Stimulated activated CD8-positive, alpha-beta memory T cell treated with anti-CD3 and anti-CD28 coated beads, Interleukin-4, amount 100 ng/mL, for 24 hours (primary cell): Measurements from ENCODE around the gene PIAS1.
"Not testable (repeated sequence)": the region's sequence is repeated elsewhere in the genome, so short reads cannot be mapped to it uniquely, and the experiment has no call there.

ENCODE experiments used
- DNase-seq: peaks from one replicate; pipeline ENCODE4 v3.0.0-alpha.2; 2020; ENCODE audit warnings: low read depth

The PIAS1 gene

GRCh38 chr15:68114840-68115239, 60.7 kb downstream of the PIAS1 start:
- no peak for DNase-seq

DNA sequence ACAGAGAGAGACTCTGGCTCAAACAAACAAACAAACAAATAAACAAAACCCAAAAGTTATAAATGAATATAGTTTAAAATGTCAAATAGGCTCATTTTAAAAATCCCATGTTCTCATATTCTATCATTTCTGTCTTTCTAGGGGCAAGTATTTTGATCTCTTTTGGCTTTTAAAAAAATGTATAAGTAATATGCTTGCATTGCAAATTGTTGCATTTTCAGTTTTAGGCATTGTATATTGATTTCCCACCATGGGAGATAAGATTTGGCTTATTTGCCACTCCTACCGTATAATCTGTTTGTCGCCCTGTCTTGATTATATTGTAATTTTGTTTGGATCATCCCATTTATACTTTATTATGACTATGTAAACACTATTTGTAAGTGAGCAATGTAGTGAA, 70.6 kb downstream of the PIAS1 start:
- DNase-seq = no peak

GRCh38 chr15:68126396-68126795, 72.3 kb downstream of the PIAS1 start:
- DNase-seq = no peak

DNA sequence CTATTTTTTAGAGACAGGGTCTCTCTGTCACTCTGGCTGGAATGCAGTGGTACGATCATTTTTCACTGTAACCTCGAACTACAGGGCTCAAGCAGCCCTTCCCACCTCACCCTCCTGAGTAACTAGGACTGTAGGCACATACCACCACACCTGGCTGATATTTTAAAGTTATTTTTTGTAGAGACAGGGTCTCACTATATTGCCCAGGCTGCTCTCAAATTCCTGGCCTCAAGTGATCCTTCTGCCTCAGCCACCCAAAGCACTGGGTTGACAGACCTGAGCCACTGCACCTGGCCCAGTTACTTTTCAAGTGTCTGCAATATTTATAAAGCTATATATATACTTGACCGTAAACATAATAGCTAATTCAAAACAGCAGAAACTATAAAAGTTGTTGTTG, 75.0 kb downstream of the PIAS1 start:
- no peak for DNase-seq

DNA sequence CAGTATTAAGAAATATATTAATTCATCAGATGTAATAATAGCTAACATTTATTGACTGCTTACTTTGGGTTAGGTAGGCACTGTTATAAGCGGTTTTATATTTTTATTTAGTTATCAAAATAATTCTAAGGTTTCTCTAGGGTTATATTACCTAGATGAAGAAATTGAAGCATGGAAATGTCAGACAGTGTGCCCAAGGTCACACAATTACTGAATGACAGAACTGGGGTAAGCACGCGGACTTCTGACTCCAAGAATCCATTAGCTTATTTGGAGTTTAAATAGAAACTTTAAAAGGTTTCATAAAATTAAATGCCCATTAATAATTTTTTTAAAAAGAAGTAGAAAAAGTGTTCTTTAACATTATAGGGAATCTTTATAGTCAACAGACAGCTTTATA, 76.7 kb downstream of the PIAS1 start:
- DNase-seq = no peak

DNA sequence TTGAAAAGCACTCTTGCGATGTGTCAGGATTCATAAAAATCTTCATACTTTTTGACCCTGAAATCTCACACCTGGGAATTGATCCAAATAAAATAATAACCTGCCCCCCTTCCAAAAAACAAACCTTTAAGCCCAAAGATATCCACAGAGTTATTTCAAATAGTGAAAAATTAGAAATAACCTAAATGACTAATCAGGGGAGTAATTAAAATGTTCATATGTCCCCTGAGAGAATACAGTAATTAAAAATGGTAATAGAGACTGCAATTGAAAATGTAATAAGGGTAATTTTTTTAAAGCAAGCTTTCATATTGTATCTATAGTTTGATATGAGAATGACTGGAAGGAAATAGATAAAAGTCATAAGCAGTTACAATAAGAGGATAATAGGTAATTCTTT, 83.0 kb downstream of the PIAS1 start:
- no peak for DNase-seq

DNA sequence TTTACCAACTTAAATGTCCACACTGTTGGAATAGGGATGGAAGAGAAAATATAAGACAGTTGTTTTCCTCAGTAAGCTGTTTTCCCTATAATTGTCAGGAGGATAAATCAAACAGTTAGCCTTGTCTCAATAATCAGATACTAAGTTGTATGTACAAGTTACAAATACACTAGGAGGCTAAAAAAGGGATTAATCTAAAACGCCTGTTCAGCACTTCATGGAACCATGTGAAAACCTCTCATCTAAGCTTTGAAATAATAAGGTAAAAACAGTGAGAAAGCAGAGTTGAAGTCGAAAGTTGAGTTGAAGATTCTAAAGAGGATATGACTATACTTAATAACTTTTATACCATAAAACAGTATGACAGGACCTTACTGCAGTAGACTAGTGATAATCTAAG, 89.0 kb downstream of the PIAS1 start:
- DNase-seq = no peak

- DNase-seq = no peak
These were observed 89.7 kb downstream of the PIAS1 start for GRCh38 chr15:68143785-68144184.

GRCh38 chr15:68145706-68146105, 91.6 kb downstream of the PIAS1 start:
- no peak for DNase-seq

DNA sequence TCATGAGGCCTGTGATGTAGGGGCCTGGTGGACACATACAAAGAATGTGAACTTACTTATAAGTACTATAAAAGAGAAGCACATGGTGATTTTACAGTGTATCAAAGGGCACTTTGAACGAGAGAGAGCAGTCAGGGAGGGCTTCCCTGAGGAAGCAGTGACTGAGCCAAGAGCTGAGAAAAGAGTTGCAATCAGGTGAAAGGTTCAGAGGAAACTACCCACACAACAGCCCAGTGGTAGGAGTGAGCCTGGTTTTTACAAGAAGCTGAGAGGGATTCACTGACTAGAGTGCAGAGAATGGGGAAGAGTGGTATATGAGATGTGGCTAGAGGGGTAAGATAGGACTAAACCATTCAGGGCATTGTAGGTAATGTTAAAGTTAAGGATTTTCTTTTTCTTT, 93.9 kb downstream of the PIAS1 start:
- DNase-seq = no peak

- no peak for DNase-seq
These were observed 94.9 kb downstream of the PIAS1 start for GRCh38 chr15:68149059-68149458.

GRCh38 chr15:68150187-68150586, 96.1 kb downstream of the PIAS1 start:
- no peak for DNase-seq

GRCh38 chr15:68151277-68151676, 97.2 kb downstream of the PIAS1 start:
- DNase-seq = no peak

GRCh38 chr15:68152342-68152741, 98.2 kb downstream of the PIAS1 start:
- DNase-seq = no peak

GRCh38 chr15:68154923-68155559, 100.9 kb downstream of the PIAS1 start:
- peak; percentile 6 for DNase-seq

- DNase-seq = no peak
These were observed 103.0 kb downstream of the PIAS1 start for GRCh38 chr15:68157074-68157473.

DNA sequence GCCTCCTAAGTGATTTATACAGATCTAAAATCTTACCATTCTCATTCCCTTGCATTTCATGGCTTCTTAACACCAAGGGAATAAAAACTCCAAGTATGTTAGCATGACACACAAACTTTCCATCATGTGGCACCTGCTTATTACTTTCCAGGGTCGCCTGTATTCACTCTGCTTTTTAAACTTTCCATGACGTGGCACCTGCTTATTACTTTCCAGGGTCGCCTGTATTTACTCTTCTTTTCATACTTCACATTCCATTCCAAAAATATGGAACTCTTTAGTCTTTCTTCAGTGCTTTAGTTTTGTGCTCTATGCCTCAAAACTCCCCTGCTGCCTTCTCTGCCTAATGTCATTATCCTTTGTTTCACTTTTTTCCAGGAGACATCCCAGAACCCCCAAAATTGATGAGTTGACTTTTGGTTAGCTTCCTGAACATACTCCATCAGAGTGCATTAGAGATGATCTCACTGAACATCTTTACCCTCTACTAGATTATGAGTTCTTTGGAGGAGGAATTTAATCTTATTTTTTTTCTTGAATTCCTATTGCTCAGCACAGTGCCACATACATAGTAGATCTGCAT, 104.0 kb downstream of the PIAS1 start:
- no peak for DNase-seq

- DNase-seq = no peak
These were observed 109.1 kb downstream of the PIAS1 start for GRCh38 chr15:68163191-68163590.

DNA sequence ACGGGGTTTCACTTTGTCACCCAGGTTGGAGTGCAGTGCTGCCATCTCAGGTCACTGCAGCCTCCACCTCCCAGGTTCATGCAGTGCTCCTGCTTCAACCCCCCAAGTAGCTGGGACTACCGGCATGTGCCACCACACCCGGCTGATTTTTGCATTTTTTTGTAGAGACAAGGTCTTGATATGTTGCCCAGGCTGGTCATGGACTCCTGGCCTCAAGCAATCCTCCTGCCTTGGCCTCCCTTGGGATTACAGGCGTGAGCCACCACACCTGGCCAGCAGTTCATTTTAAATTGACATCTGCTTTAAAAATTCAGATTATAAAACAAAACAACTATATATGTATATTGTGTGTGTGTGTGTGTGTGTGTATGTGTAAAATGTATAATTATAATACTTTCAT, 112.7 kb downstream of the PIAS1 start:
- DNase-seq = no peak

DNA sequence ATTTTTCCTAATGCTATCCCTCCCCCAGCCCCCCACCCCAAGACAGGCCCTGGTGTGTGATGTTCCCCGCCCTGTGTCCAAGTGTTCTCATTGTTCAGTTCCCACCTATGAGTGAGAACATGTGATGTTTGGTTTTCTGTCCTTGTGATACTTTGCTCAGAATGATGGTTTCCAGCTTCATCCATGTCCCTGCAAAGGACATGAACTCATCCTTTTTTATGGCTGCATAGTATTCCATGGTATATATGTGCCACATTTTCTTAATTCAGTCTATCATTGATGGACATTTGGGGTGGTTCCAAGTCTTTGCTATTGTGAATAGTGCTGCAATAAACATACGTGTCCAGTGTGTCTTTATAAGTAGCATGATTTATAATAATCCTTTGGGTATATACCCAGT, 117.9 kb downstream of the PIAS1 start:
- DNase-seq = not testable (repeated sequence)

- no peak for DNase-seq
These were observed 119.0 kb downstream of the PIAS1 start for GRCh38 chr15:68173119-68173518.

- no peak for DNase-seq
These were observed 121.4 kb downstream of the PIAS1 start for GRCh38 chr15:68175526-68175925.

DNA sequence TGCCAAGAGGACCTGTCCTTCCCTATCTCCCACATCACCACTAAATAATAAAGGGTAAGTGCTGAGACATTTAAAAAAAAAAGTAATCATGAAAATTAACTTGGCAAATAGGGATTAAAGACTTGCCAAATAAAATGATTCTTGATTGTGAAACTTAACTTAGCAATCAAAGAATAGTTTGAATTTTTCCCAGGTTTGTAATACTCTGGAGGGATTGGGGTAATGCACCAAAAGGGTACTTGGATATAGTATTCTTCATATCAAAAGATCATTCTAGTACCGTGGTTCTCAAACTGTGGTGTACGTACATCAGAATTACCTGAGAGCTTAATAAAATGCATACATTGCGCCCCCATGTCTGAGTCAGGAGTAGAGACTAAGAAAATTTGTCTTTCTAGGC, 122.5 kb downstream of the PIAS1 start:
- no peak for DNase-seq

GRCh38 chr15:68177742-68178141, 123.6 kb downstream of the PIAS1 start:
- DNase-seq = no peak
